Nephron (organoid): ENCODE measurements around the gene DDX3Y.

Experiments
- H3K27ac Mint-ChIP-seq, 3 experiments: 2 replicates each; pipeline ENCODE4 v1.8.0; 2020; ENCODE audit warnings: mixed read lengths in 3 of 3, mild to moderate bottlenecking in 2 of 3, moderate library complexity in 1 of 3
- H3K27me3 Mint-ChIP-seq: 2 replicates; pipeline ENCODE4 v1.8.0; 2021; ENCODE audit warnings: low read depth, mild to moderate bottlenecking, moderate library complexity, mixed read lengths
- H3K36me3 Mint-ChIP-seq: 2 replicates; pipeline ENCODE4 v1.8.0; 2020; ENCODE audit warnings: low read depth, mixed read lengths
- H3K4me1 Mint-ChIP-seq: 2 replicates; pipeline ENCODE4 v1.8.0; 2020; ENCODE audit warnings: mixed read lengths
- H3K4me3 Mint-ChIP-seq, 3 experiments: 2 replicates each; pipeline ENCODE4 v1.8.0; 2020; ENCODE audit warnings: mild to moderate bottlenecking in 3 of 3, mixed read lengths in 3 of 3, moderate library complexity in 2 of 3
- H3K9me3 Mint-ChIP-seq: 2 replicates; pipeline ENCODE4 v1.8.0; 2020; ENCODE audit warnings: mixed read lengths
- CTCF ChIP-seq, 3 experiments: fragments of 200-600 bp; sonication (generic); IDR thresholded peaks; one replicate each; pipeline ENCODE4 v1.5.0; 2021; ENCODE audit warnings: antibody characterized with exemption in 3 of 3; ENCODE audit not compliant: unreplicated experiment in 3 of 3

DDX3Y gene

GRCh38 chrY:12905517-12905872, 827 bp downstream of the DDX3Y start:
- no peak overlapping the region for H3K27ac Mint-ChIP-seq
- no peak overlapping the region for H3K4me3 Mint-ChIP-seq
- H3K4me1 Mint-ChIP-seq: no peaks in the 10 kb centered on the region
- no peaks in the 10 kb centered on the region for H3K27me3 Mint-ChIP-seq
- no peaks in the 10 kb centered on the region for H3K9me3 Mint-ChIP-seq
- H3K36me3 Mint-ChIP-seq: no peaks in the 10 kb centered on the region
- no peak for TF ChIP-seq CTCF (IDR thresholded peaks at IDR 0.05; ENCODE audit: unreplicated experiment in 3 of 3)

GRCh38 chrY:12905895-12906294, 1.2 kb downstream of the DDX3Y start:
- no peak overlapping the region for H3K27ac Mint-ChIP-seq
- no peak for TF ChIP-seq CTCF (IDR thresholded peaks at IDR 0.05; ENCODE audit: unreplicated experiment in 3 of 3)

GRCh38 chrY:12913541-12913940, 8.9 kb downstream of the DDX3Y start:
- Mint-ChIP-seq H3K9me3 (no peaks in the 10 kb centered on the region), H3K36me3 (no peaks in the 10 kb centered on the region), H3K27me3 (no peaks in the 10 kb centered on the region), H3K4me3 (no peak overlapping the region), H3K27ac (no peak overlapping the region), H3K4me1 (no peaks in the 10 kb centered on the region)
- no peak for TF ChIP-seq CTCF (IDR thresholded peaks at IDR 0.05; ENCODE audit: unreplicated experiment in 3 of 3)

More at GRCh38 chrY:12905895-12906294, 1.2 kb downstream of the DDX3Y start:
- no peaks in the 10 kb centered on the region for H3K36me3 Mint-ChIP-seq
- H3K4me1 Mint-ChIP-seq: no peaks in the 10 kb centered on the region
- H3K9me3 Mint-ChIP-seq: no peaks in the 10 kb centered on the region
- H3K27me3 Mint-ChIP-seq: no peaks in the 10 kb centered on the region
- H3K4me3 Mint-ChIP-seq: no peak overlapping the region

GRCh38 chrY:12928043-12928442, 23.4 kb downstream of the DDX3Y start:
- no peak overlapping the region for H3K27ac Mint-ChIP-seq

GRCh38 chrY:12941725-12942687, 37.3 kb downstream of the DDX3Y start:
- Mint-ChIP-seq H3K4me3 (no peak overlapping the region), H3K36me3 (no peaks in the 10 kb centered on the region), H3K27me3 (no peaks in the 10 kb centered on the region), H3K4me1 (no peaks in the 10 kb centered on the region), H3K27ac (no peak overlapping the region), H3K9me3 (no peaks in the 10 kb centered on the region)
- TF ChIP-seq CTCF (IDR thresholded peaks at IDR 0.05; ENCODE audit: unreplicated experiment in 3 of 3): no peak

More at GRCh38 chrY:12928043-12928442, 23.4 kb downstream of the DDX3Y start:
- H3K36me3 Mint-ChIP-seq: no peaks in the 10 kb centered on the region
- no peaks in the 10 kb centered on the region for H3K4me1 Mint-ChIP-seq
- no peaks in the 10 kb centered on the region for H3K9me3 Mint-ChIP-seq
- TF ChIP-seq CTCF (IDR thresholded peaks at IDR 0.05; ENCODE audit: unreplicated experiment in 3 of 3): no peak
- no peaks in the 10 kb centered on the region for H3K27me3 Mint-ChIP-seq
- H3K4me3 Mint-ChIP-seq: no peak overlapping the region
